ENCODE results near the gene LOXL3.

The LOXL3 gene

DNA sequence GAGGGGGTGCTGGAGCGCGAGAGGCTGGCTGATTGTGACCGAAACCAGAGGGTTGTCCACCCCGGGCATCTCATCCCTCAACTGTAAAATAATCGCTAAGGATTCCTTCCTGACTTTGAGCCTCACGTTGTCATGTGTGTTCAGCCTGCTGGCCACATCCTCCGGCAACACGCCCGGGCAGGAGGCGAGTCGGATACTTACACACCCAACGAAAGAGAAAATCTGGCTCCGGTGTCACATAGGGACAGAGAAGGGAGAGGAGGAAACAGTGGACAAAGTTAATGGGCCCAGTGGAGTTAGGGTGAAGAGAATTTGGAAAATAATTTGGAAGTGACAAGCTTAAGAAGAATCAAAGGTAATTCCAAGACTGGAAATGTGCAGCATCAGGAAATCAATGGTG is 37.1 kb downstream of the LOXL3 start:
- Histone ChIP-seq H3K27ac (ENCODE audit: low read length) (no peak overlapping the region), H3K4me1 (ENCODE audit: insufficient read depth, low read length) (no peaks in the 10 kb centered on the region; the same call in 1 of the 2 replicates), H3K27me3 (ENCODE audit: insufficient read depth, low read length) (peaks cover 100% of the 10 kb centered on the region), H3K9me3 (ENCODE audit: insufficient read depth, low read depth, low read length) (peaks cover 10% of the 10 kb centered on the region), H3K36me3 (ENCODE audit: insufficient read depth, low read depth, low read length) (no peaks in the 10 kb centered on the region), H3K4me3 (ENCODE audit: low read length) (no peak overlapping the region), H3K9ac (ENCODE audit: low read depth, low read length) (no peak overlapping the region)

DNA sequence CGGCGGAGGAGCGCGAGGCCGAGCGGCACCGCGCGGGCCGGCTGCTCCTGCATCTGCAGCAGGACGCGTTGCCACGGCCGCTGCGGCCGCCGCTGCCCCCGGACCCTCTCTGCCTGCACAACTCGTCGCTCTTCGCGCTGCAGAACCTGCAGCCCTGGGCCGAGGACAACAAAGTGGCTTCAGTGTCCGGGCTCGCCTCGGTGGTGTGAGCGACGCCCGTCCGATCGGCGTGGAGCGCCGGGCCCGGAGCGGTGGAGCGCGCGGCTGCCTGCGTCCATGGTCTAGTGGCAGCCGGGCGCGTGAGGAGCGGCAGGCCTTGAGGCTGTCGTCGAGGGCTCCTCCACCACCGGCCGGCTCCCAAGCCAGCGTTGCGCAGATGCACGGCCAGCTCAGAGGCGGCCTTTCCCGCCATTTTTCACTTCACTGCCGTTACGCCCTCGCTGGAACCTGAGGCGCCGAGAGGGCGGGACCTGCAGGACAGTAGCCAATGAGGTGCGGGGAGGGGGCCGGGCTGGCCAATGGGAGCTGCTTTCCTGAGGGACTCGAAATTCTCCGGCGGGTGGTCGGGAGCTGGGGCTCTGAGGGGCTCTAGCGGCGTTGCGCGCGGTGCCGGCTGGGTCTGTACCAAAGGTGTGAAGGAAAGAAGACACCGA is 37.6 kb downstream of the LOXL3 start:
- Histone ChIP-seq H3K4me1 (ENCODE audit: insufficient read depth, low read length) (no peaks in the 10 kb centered on the region; the same call in 1 of the 2 replicates), H3K4me3 (ENCODE audit: low read length) (peak overlapping the region; percentile 40; the same call in 1 of the 2 replicates), H3K27me3 (ENCODE audit: insufficient read depth, low read length) (peaks cover 100% of the 10 kb centered on the region), H3K9ac (ENCODE audit: low read depth, low read length) (no peak overlapping the region), H3K27ac (ENCODE audit: low read length) (no peak overlapping the region), H3K36me3 (ENCODE audit: insufficient read depth, low read depth, low read length) (no peaks in the 10 kb centered on the region), H3K9me3 (ENCODE audit: insufficient read depth, low read depth, low read length) (peaks cover 10% of the 10 kb centered on the region)

DNA sequence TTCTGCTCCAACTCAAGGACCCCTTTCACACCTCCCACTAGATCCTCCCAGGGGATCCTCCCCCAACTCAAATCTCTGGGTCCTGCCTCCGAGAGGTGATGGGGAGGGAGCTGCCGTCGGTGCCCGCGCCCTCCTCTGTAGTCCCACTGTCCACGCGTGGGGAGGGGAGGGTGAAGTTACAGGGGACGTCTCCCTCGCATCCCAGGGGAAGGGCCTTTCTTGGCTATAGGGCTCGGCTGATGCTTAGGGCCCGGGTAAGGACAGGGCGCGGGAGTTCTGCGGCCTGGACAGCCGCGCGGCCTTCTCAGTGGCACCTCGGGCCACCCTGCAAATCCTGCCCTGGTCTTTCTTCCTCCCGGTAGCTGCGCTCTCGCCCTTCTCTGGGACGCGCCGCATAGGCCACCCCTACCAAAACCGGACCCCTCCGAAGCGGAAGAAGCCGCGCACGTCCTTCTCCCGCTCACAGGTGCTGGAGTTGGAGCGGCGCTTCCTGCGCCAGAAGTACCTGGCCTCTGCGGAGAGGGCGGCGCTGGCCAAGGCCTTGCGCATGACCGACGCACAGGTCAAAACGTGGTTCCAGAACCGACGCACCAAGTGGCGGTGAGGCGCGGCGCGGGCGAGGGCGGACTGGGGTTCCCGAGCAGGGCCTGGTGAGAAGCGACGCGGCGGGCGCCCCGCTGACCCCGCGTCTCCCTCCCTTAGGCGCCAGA is 38.3 kb downstream of the LOXL3 start:
- Histone ChIP-seq H3K9me3 (ENCODE audit: insufficient read depth, low read depth, low read length) (peaks cover 10% of the 10 kb centered on the region), H3K9ac (ENCODE audit: low read depth, low read length) (no peak overlapping the region), H3K36me3 (ENCODE audit: insufficient read depth, low read depth, low read length) (no peaks in the 10 kb centered on the region), H3K27ac (ENCODE audit: low read length) (no peak overlapping the region), H3K4me1 (ENCODE audit: insufficient read depth, low read length) (no peaks in the 10 kb centered on the region; the same call in 1 of the 2 replicates), H3K27me3 (ENCODE audit: insufficient read depth, low read length) (peaks cover 100% of the 10 kb centered on the region), H3K4me3 (ENCODE audit: low read length) (peak overlapping the region; percentile 40; the same call in 1 of the 2 replicates)

DNA sequence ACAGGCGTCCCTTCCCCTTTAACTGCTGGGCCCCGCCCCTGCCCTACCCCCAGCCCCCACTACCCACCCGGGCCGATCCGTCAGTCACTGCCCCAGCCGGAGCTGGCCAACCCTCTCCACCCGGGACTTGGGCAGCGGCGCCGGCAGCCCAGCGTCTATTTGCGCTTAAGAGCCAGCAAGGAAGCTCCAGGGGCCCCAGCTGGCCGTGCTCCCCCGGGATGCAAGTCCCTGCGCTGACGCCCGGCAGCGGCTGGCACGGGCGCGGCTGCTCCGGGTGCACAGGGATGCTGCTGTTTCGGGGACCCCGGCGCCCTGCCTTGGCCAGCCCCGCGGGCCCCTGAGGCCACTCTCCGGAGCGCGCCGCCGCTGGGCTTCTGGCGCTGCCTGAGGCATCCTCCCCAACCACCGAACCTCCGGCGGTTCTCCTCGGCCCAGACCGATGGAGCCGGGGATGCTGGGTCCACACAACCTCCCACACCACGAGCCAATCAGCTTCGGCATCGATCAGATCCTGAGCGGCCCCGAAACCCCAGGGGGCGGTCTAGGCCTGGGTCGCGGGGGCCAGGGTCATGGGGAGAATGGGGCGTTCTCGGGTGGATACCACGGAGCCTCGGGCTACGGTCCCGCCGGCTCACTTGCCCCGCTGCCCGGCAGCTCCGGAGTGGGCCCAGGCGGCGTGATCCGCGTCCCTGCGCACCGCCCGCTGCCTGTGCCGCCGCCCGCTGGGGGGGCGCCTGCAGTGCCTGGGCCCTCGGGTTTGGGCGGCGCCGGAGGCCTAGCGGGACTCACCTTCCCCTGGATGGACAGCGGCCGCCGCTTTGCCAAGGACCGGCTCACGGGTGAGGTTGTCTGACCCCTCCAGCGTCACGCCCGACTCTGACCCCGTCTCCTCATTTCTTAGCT is 39.1 kb downstream of the LOXL3 start, which contains the start of gene TLX2:
Gene TLX2, plus strand, starts transcription at position 83 of the 903 bp plus-strand sequence. Its CDS starts 357 bp downstream, at position 440.
- peak within 1 kb of the TSS; percentile 40; the same call in 1 of the 2 replicates for H3K4me3 ChIP-seq (ENCODE audit: low read length)
- no peak within 1 kb of the TSS for H3K27ac ChIP-seq (ENCODE audit: low read length)
- H3K27me3 ChIP-seq (ENCODE audit: insufficient read depth, low read length) = peaks cover 100% of the 10 kb centered on the region

DNA sequence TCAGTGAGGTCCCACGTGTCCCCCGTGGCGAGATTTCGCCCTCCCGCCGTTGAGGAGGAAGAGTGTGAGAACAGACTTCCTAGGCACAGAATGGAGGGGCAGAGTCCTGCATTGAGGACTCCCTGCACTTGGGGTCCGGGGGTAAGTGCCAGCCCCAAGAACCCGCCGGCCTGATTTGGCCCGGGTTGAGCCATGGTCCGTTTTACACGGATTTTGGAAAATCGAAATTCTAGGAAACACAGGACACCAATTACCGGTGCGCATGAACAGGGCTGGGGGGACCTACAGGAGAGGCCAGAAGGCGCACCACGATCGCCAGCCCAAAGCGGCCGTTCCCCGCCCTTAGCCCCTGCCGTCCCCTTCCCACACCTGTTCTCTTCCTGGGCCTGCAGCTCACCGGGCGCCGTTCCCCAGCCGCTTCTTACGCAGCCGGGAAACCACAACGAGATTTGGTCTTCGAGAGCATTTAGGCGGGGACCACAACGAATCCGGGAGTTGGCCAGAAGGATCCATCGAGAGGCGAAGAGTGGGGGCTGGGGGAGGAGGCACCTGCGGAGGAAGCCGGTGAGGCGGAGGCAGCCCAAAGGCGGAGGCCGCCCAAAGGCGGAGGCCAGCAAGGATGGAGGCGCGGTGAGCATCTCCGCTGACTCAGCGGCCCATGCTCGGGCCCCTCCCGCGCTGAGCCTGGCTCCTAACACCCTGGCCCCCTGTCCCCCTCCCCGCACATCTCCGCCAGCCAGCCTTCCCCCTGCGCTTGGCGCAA is 40.0 kb downstream of the LOXL3 start:
- H3K4me3 ChIP-seq (ENCODE audit: low read length) = peak overlapping the region; percentile 38; the same call in 1 of the 2 replicates
- H3K4me1 ChIP-seq (ENCODE audit: insufficient read depth, low read length) = peaks cover under 1% of the 10 kb centered on the region; the same call in 1 of the 2 replicates
- H3K27ac ChIP-seq (ENCODE audit: low read length) = no peak overlapping the region
- H3K27me3 ChIP-seq (ENCODE audit: insufficient read depth, low read length) = peaks cover 100% of the 10 kb centered on the region
- no peaks in the 10 kb centered on the region for H3K36me3 ChIP-seq (ENCODE audit: insufficient read depth, low read depth, low read length)
- H3K9ac ChIP-seq (ENCODE audit: low read depth, low read length) = no peak overlapping the region
- peaks cover 10% of the 10 kb centered on the region for H3K9me3 ChIP-seq (ENCODE audit: insufficient read depth, low read depth, low read length)

More for the DNA sequence above, 39.1 kb downstream of the LOXL3 start, which contains the start of gene TLX2:
- H3K9me3 ChIP-seq (ENCODE audit: insufficient read depth, low read depth, low read length) = peaks cover 10% of the 10 kb centered on the region
- no peaks in the 10 kb centered on the region; the same call in 1 of the 2 replicates for H3K4me1 ChIP-seq (ENCODE audit: insufficient read depth, low read length)
- H3K36me3 ChIP-seq (ENCODE audit: insufficient read depth, low read depth, low read length) = no peaks in the 10 kb centered on the region
- no peak within 1 kb of the TSS for H3K9ac ChIP-seq (ENCODE audit: low read depth, low read length)

DNA sequence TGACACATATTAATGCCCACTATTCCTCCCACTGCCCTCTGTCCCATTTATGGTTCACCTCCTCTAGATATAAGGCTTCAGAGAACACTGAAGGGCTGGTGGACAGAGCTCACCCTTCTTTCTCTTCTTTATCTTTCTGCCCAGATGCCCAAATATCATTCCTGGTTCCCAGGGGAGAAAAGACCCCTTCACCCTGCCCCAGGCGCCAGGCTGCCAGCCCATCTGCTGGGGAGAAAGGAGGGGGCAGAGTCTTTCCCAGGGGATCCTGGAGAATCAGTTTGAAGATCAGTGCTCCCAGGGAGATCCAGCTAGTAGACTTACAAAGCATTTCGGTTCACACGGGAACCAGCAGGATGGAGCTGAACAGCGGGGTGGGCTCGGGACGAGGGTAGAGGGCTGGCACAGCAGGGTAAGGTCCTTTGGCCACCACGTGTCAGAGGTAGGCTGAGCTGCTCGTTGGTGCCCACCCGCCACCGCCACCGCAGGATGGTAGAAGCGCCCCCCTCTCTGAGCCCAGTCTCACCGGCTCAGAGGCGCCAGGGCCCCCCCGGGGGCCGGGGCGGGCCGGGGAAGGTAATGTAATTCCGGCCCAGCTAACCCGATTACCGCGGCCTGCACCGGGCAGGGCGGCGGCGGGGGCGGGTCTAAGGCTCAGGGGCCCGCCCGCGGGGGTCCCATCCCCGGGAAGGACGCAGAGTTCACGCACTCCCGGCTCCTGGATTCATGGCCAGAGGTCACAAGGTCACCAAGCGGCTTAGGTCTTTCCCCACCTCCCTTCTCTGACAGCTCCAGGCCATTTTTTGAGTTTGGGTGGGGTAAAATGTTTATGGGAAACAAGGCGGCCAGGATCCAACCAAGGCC is 40.8 kb downstream of the LOXL3 start:
- H3K4me3 ChIP-seq (ENCODE audit: low read length) = peak overlapping the region; percentile 38; the same call in 1 of the 2 replicates

DNA sequence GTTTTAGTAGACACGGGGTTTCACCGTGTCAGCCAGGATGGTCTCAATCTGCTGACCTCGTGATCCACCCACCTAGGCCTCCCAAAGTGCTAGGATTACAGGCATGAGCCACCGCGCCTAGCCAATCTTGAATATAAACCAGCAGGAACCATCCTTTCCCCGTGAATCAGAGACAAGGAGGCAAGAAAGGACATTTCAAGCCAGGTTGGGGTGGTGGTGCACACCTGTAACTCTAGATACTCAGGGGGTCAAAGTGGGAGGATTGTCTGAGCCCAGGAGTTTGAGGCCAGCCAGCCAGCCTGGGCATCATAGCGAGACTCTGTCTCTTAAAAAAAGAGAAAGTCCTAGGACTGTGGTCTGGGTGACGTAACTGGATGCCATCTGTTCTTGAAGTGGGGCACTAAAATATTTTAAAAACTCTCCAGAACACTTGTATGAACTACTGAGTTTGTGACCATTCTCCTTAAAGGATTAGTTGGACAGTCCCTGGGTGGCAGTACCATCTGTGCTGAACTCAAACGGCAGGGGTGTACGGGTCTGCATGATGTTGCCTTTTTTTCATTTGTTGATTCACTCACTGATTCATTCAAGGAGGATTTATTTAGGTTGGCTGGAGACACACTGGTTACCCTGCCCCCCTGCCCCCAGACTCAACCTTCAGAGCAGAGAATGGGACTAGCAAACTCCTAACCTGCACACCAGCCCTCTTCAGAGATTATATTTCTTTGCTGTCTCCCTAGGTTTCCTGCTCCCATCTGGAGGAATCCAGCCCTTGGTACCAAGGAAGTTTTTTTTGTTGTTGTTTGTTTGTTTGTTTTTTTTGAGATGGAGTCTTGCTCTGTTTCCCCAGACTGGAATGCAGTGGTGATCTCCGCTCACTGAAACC is 42.4 kb downstream of the LOXL3 start:
- peaks cover 91% of the 10 kb centered on the region for H3K27me3 ChIP-seq (ENCODE audit: insufficient read depth, low read length)
- H3K9me3 ChIP-seq (ENCODE audit: insufficient read depth, low read depth, low read length) = peaks cover 2% of the 10 kb centered on the region; the same call in 1 of the 2 replicates
- H3K36me3 ChIP-seq (ENCODE audit: insufficient read depth, low read depth, low read length) = no peaks in the 10 kb centered on the region
- no peak overlapping the region for H3K4me3 ChIP-seq (ENCODE audit: low read length)
- H3K9ac ChIP-seq (ENCODE audit: low read depth, low read length) = no peak overlapping the region
- H3K4me1 ChIP-seq (ENCODE audit: insufficient read depth, low read length) = peaks cover 8% of the 10 kb centered on the region; the same call in 1 of the 2 replicates
- no peak overlapping the region for H3K27ac ChIP-seq (ENCODE audit: low read length)

More for the DNA sequence above, 40.8 kb downstream of the LOXL3 start:
- Histone ChIP-seq H3K9me3 (ENCODE audit: insufficient read depth, low read depth, low read length) (peaks cover 10% of the 10 kb centered on the region), H3K27ac (ENCODE audit: low read length) (no peak overlapping the region), H3K4me1 (ENCODE audit: insufficient read depth, low read length) (peaks cover 6% of the 10 kb centered on the region; the same call in 1 of the 2 replicates), H3K27me3 (ENCODE audit: insufficient read depth, low read length) (peaks cover 100% of the 10 kb centered on the region), H3K36me3 (ENCODE audit: insufficient read depth, low read depth, low read length) (no peaks in the 10 kb centered on the region), H3K9ac (ENCODE audit: low read depth, low read length) (no peak overlapping the region)

DNA sequence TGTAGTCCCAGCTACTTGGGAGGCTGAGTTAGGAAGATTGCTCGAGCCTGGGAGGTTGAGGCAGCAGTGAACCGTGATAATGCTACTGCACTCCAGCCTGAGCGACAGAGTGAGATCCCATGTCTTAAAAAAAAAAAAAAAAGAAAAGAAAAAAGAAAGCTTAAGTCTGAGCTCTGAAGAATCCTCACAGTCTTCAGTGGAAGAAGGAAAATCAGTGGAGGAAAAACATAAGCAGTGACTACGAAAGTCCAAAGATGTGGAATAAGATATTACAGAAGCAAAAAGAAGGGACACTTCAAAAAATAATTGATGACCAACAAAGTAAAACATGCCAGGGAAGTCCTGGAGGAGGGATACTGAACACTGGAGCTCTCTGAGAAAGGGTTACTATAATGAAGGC is 43.5 kb downstream of the LOXL3 start:
- peaks cover 8% of the 10 kb centered on the region; the same call in 1 of the 2 replicates for H3K4me1 ChIP-seq (ENCODE audit: insufficient read depth, low read length)
- no peaks in the 10 kb centered on the region for H3K9me3 ChIP-seq (ENCODE audit: insufficient read depth, low read depth, low read length)
- H3K27me3 ChIP-seq (ENCODE audit: insufficient read depth, low read length) = peaks cover 91% of the 10 kb centered on the region
- no peak overlapping the region for H3K9ac ChIP-seq (ENCODE audit: low read depth, low read length)
- H3K4me3 ChIP-seq (ENCODE audit: low read length) = no peak overlapping the region
- no peak overlapping the region for H3K27ac ChIP-seq (ENCODE audit: low read length)
- H3K36me3 ChIP-seq (ENCODE audit: insufficient read depth, low read depth, low read length) = peaks cover 8% of the 10 kb centered on the region; the same call in 1 of the 2 replicates

DNA sequence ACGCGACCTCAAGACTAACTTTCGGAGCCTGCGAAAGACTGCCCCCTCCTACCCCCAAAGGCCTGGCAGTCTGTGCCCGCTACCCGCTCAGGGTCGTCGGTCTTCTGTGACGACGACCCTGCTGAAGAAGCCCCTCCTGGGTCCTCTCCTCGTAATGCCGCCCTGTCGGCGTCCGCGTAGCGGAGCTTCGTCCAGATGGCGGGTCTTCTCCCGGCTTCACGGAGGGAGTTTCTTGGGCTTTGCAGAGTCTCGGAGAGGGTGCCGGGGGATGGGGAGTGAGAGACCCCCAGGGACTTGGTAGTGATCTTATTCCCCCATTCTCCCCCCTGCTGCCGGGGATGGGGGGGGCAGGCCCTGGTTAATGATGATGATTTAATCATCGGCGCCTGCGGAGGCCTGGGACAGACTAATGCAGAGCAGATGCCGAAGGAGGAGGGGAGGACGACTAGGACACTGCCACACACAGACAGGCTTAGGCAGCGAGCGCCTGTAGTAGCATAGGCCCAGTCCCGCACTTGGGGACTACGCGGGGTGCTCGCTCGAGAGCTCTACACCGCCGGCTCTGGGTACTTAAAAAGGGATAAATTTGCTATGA is 45.7 kb downstream of the LOXL3 start:
- Histone ChIP-seq H3K9me3 (ENCODE audit: insufficient read depth, low read depth, low read length) (no peaks in the 10 kb centered on the region), H3K27me3 (ENCODE audit: insufficient read depth, low read length) (peaks cover 91% of the 10 kb centered on the region), H3K27ac (ENCODE audit: low read length) (peak overlapping the region; percentile 96), H3K4me1 (ENCODE audit: insufficient read depth, low read length) (peaks cover 8% of the 10 kb centered on the region; the same call in 1 of the 2 replicates), H3K4me3 (ENCODE audit: low read length) (peak overlapping the region; percentile 100), H3K9ac (ENCODE audit: low read depth, low read length) (peak overlapping the region; percentile 99; the same call in 1 of the 2 replicates), H3K36me3 (ENCODE audit: insufficient read depth, low read depth, low read length) (peaks cover 11% of the 10 kb centered on the region; the same call in 1 of the 2 replicates)

Measured in iPS-20b (cell line).